ENCODE measurements around the gene NR4A1.

- TF ChIP-seq CTCF (IDR thresholded peaks at IDR 0.05 in 8 of 11, conservative IDR thresholded peaks at IDR 0.05 in 3 of 11) (no peak), POLR2AphosphoS5 (IDR thresholded peaks at IDR 0.05) (no peak)
These were observed 42.0 kb upstream of the NR4A1 start for GRCh38 chr12:52009081-52009751.
